Neural progenitor cell (in vitro differentiated cells): ENCODE measurements around the gene PCSK5.

Source experiments
- EZH2 ChIP-seq: fragments of 200-600 bp; sonication (generic); IDR thresholded peaks from 2 replicates; pipeline ENCODE4 v1.6.1; 2017; ENCODE audit warnings: antibody characterized with exemption, mild to moderate bottlenecking, moderate library complexity
- EZH2phosphoT487 ChIP-seq: fragments of 200-600 bp; sonication (generic); IDR thresholded peaks from 2 replicates; pipeline ENCODE4 v1.6.1; 2017; ENCODE audit warnings: antibody characterized with exemption
- TF ChIP-seq, protein P1 (sequence below): fragments of 200-600 bp; sonication (generic); IDR thresholded peaks from 2 replicates; pipeline ENCODE4 v1.5.1; 2017; ENCODE audit warnings: antibody characterized with exemption, mild to moderate bottlenecking

DNA sequence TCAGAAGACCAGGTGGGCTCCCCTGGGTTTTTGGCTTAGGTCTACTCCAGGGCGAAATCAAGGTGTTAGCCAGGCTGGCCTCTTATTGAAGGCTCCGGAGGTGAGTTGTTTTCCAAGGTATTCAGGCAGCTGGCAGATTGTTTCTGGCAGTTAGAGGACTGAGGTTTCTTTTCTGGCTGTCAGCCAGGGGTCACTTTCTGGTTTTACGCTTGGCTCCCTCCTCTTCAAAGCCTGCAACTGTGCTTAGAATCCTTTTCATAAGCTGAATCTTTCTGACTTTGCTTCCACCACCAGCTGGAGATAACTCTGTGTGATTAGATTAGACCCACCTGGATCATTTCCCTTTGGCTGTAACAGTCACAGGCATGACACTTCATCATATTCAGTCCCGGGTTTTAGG is 479.1 kb downstream of the PCSK5 start:
- TF ChIP-seq, protein P1, sequence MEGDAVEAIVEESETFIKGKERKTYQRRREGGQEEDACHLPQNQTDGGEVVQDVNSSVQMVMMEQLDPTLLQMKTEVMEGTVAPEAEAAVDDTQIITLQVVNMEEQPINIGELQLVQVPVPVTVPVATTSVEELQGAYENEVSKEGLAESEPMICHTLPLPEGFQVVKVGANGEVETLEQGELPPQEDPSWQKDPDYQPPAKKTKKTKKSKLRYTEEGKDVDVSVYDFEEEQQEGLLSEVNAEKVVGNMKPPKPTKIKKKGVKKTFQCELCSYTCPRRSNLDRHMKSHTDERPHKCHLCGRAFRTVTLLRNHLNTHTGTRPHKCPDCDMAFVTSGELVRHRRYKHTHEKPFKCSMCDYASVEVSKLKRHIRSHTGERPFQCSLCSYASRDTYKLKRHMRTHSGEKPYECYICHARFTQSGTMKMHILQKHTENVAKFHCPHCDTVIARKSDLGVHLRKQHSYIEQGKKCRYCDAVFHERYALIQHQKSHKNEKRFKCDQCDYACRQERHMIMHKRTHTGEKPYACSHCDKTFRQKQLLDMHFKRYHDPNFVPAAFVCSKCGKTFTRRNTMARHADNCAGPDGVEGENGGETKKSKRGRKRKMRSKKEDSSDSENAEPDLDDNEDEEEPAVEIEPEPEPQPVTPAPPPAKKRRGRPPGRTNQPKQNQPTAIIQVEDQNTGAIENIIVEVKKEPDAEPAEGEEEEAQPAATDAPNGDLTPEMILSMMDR = no peak
- no peak for TF ChIP-seq EZH2phosphoT487
- no peak for TF ChIP-seq EZH2
